ENCODE measurements around the gene ESYT2. TPM values are rescaled to one million over a fixed set of nuclear protein-coding genes. Genes with fewer than 3 reads are reported as not detected.

The ESYT2 gene
- total and polyA plus RNA-seq, 9 of the 15 experiments (the other 6 are each of a cell fraction or from before 2014, with no cell fraction given): 5.8 to 86.9 (median 64.7) TPM

DNA sequence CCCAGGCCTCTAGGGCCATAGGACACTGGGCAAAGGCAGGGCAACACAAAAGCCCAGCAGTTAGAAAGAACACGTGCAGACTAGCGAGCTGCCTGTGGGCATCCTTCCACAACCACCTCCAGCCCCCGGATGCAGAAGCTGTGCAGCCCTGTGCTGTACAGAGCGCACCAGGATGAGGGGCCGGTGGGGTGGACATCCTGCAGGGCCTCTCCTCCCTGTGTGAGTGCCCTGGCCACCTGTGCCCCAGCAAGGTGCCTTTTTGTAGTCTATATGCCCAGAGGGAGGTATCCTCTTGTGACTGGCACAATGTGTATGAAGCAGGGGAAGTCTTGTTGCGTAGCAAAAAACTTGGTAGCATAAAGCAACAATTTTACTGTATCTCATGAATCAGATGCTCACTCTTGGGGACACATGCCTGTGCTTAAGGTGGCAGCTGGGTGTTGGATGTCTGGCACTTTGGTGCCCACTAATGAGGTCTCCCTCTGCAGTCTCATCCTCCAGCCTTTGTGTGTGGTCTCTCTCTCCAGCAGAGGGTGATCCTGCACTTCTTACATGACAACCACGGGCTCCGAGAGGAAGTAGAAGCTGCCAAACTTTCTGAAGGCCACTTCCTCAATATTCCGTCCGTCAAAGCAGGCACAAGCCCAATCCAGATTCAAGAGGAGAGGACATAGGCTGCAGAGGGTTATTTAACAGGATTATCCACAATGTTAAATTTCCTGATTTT lies 133.4 kb downstream of the ESYT2 start:
- BruUV-seq (replicated peaks): no TSS peak
- peak overlapping the region in 1 of 2 experiments; percentile 54; a peak in 1 of 4 replicates for H3K9ac ChIP-seq (ENCODE audit: insufficient read depth in 1 of 2, low read depth in 2 of 2, low read length in 2 of 2)
- peak; percentile 56; the same call in 1 of the 2 replicates for TF ChIP-seq ETV5 (CRISPR knock-in tag; IDR thresholded peaks at IDR 0.05; ENCODE audit: low read depth)
- TF ChIP-seq ETV6 (IDR thresholded peaks at IDR 0.05; ENCODE audit: borderline replicate concordance in 1 of 2, low read depth in 2 of 2, low read length in 1 of 2): no peak
- TF ChIP-seq ETV6 (CRISPR knock-in tag; IDR thresholded peaks at IDR 0.05; ENCODE audit: borderline replicate concordance): no peak
- no peak for TF ChIP-seq SRSF7 (optimal IDR thresholded peaks at IDR 0.05; ENCODE audit: low read depth, low read length)
- TF ChIP-seq MAFF (IDR thresholded peaks at IDR 0.05; ENCODE audit: low read length): no peak
- TF ChIP-seq TFAM (CRISPR knock-in tag; conservative IDR thresholded peaks at IDR 0.05): no peak
- peak; percentile 82 for TF ChIP-seq REST (IDR thresholded peaks at IDR 0.05; ENCODE audit: borderline replicate concordance)
- TF ChIP-seq REST (CRISPR knock-in tag; IDR thresholded peaks at IDR 0.05; ENCODE audit: low read depth): no peak
- TF ChIP-seq, protein P1, sequence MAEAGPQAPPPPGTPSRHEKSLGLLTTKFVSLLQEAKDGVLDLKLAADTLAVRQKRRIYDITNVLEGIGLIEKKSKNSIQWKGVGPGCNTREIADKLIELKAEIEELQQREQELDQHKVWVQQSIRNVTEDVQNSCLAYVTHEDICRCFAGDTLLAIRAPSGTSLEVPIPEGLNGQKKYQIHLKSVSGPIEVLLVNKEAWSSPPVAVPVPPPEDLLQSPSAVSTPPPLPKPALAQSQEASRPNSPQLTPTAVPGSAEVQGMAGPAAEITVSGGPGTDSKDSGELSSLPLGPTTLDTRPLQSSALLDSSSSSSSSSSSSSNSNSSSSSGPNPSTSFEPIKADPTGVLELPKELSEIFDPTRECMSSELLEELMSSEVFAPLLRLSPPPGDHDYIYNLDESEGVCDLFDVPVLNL (CRISPR knock-in tag; IDR thresholded peaks at IDR 0.05; ENCODE audit: low read depth): no peak
- TF ChIP-seq BDP1 (IDR thresholded peaks at IDR 0.05; ENCODE audit: insufficient read depth, insufficient read length): no peak
- no peak for TF ChIP-seq ILF3 (IDR thresholded peaks at IDR 0.05; ENCODE audit: borderline replicate concordance)
- peak; percentile 24; the same call in 1 of the 2 replicates for TF ChIP-seq ZNF174 (CRISPR knock-in tag; IDR thresholded peaks at IDR 0.05)

More for the DNA sequence above, 133.4 kb downstream of the ESYT2 start:
- CTCF ChIA-PET (ENCODE audit: low intra/inter-chr PET ratio): interaction anchor here (0.5 to 1.7 kb wide), 3 partner anchors 187 to 334 kb away, joined by 3 to 33 read pairs (median 4); no protein-coding TSS in a partner anchor
- Histone ChIP-seq H3K4me3 (no peak overlapping the region), H3K9me1 (ENCODE audit: control insufficient read depth, insufficient read depth, low read length) (peaks cover 4% of the 10 kb centered on the region), H4K20me1 (replicated peaks; ENCODE audit: control insufficient read depth, insufficient read depth, low read length) (0 out of 2 replicates have a peak, but pooled peaks cover 3% of the 10 kb centered on the region), H3K36me3 (ENCODE audit: control insufficient read depth, insufficient read depth, low read length) (peaks cover 93% of the 10 kb centered on the region), H3K4me2 (ENCODE audit: insufficient read depth, low read length) (no peak overlapping the region), H3K79me2 (ENCODE audit: control insufficient read depth, insufficient read depth, low read length) (peaks cover 68% of the 10 kb centered on the region), H3K4me1 (replicated peaks in 1 of 2; ENCODE audit: control insufficient read depth in 2 of 2, insufficient read depth in 2 of 2, low read length in 2 of 2) (peaks cover under 1 to 3% of the 10 kb centered on the region in 2 experiments; a peak in 1 of 5 replicates), H2AFZ (ENCODE audit: low read depth, low read length) (no peak overlapping the region), H3K27me3 (ENCODE audit: control insufficient read depth in 2 of 2, insufficient read depth in 2 of 2, low read length in 2 of 2) (no peaks in the 10 kb centered on the region), H3K9me3 (replicated peaks; ENCODE audit: control insufficient read depth, insufficient read depth, low read depth, low read length) (no peaks in the 10 kb centered on the region), H3K27ac (ENCODE audit: extremely low read depth, low read depth, low read length) (no peak overlapping the region)
- 77% methylated on average over 10 of the region's 10 CpGs for WGBS (ENCODE audit: insufficient coverage, low coverage, missing lambda C conversion rate)
- in situ Hi-C loops (cut with MboI): loop anchor here (10.0 kb wide), 1 partner anchor 279 kb away; no protein-coding TSS in a partner anchor
- ATAC-seq: peak; percentile 72
- DNase-seq (ENCODE audit: extremely low read depth in 1 of 4, low spot score in 3 of 4): peak in 3 of 4 experiments; percentile 23 to 67 (median 54)
- FAIRE-seq: no peak
- POLR2A ChIA-PET: interaction anchor here (0.5 to 2.7 kb wide), 13 partner anchors 9 to 297 kb away, joined by 3 to 17 read pairs (median 3); partner anchors contain the start of gene NCAPG2
- intact Hi-C loops (cut with micrococcal nuclease): loop anchor here (1.0 to 2.0 kb wide), 2 partner anchors 133 to 281 kb away; partner anchors contain the start of gene ESYT2

All from K562 (cell line).